Subcutaneous abdominal adipose tissue (tissue), 5 donors: ENCODE data around the gene NPLOC4.
"Not testable (repeated sequence)": the region's sequence is repeated elsewhere in the genome, so short reads cannot be mapped to it uniquely, and the experiment has no call there.

Source experiments
- H3K27ac ChIP-seq: one replicate; pipeline ENCODE4 v1.7.0; 2013; ENCODE audit warnings: low read depth, mild to moderate bottlenecking, inconsistent platforms, low read length, moderate library complexity
- H3K27me3 ChIP-seq, 5 donors: one replicate each; pipeline ENCODE4 v1.7.0; 2013; ENCODE audit warnings: low read length in 5 of 5, inconsistent platforms in 1 of 5; ENCODE audit not compliant: control insufficient read depth in 5 of 5, insufficient read depth in 4 of 5
- H3K36me3 ChIP-seq, 5 donors: one replicate each; pipeline ENCODE4 v1.7.0; 2013; ENCODE audit warnings: low read length in 5 of 5; ENCODE audit not compliant: control insufficient read depth in 5 of 5, insufficient read depth in 5 of 5
- H3K4me1 ChIP-seq, 5 donors: one replicate each; pipeline ENCODE4 v1.7.0; 2013; ENCODE audit warnings: low read length in 5 of 5, mild to moderate bottlenecking in 3 of 5, moderate library complexity in 1 of 5; ENCODE audit not compliant: control insufficient read depth in 5 of 5, insufficient read depth in 5 of 5
- H3K4me3 ChIP-seq, 5 donors: one replicate each; pipeline ENCODE4 v1.7.0; 2013; ENCODE audit warnings: low read length in 5 of 5, low read depth in 1 of 5
- H3K9ac ChIP-seq, 5 donors: one replicate each; pipeline ENCODE4 v1.7.0; 2013; ENCODE audit warnings: low read length in 5 of 5, mild to moderate bottlenecking in 4 of 5, moderate library complexity in 3 of 5
- H3K9me3 ChIP-seq, 5 donors: one replicate each; pipeline ENCODE4 v1.7.0; 2013; ENCODE audit warnings: low read length in 5 of 5; ENCODE audit not compliant: control insufficient read depth in 5 of 5
- donor health status: healthy.
- donor health status: healthy.
- donor health status: healthy.
- donor health status: healthy.
- donor health status: healthy.

The NPLOC4 gene

GRCh38 chr17:81638683-81639082 lies 1.8 kb upstream of the NPLOC4 start:
- H3K36me3 ChIP-seq = no peaks in the 10 kb centered on the region
- no peaks in the 10 kb centered on the region for H3K27me3 ChIP-seq
- H3K9me3 ChIP-seq = no peaks in the 10 kb centered on the region
- H3K27ac ChIP-seq = no peak overlapping the region
- H3K4me3 ChIP-seq = no peak overlapping the region
- H3K4me1 ChIP-seq = peaks cover 4 to 47% (median 26%) of the 10 kb centered on the region in 5 donors
- no peak overlapping the region for H3K9ac ChIP-seq

GRCh38 chr17:81635973-81636504 lies 873 bp downstream of the NPLOC4 start:
- Histone ChIP-seq H3K9ac (peak overlapping the region; percentile 95 to 100 (median 99)), H3K27ac (peak overlapping the region; percentile 99), H3K36me3 (peaks cover 0 to 4% (median 2%) of the 10 kb centered on the region in 5 donors), H3K4me3 (peak overlapping the region; percentile 71 to 96 (median 90)), H3K27me3 (no peaks in the 10 kb centered on the region), H3K9me3 (no peaks in the 10 kb centered on the region), H3K4me1 (peaks cover 4 to 39% (median 28%) of the 10 kb centered on the region in 5 donors)

- H3K9ac ChIP-seq = peak overlapping the region in 3 of 5 donors; percentile 99 to 100 (median 99)
- peak overlapping the region; percentile 33 to 96 (median 81) for H3K4me3 ChIP-seq
- H3K36me3 ChIP-seq = peaks cover 0 to 4% (median 2%) of the 10 kb centered on the region in 5 donors
- peak overlapping the region; percentile 99 for H3K27ac ChIP-seq
- H3K4me1 ChIP-seq = peaks cover 4 to 39% (median 28%) of the 10 kb centered on the region in 5 donors
- H3K27me3 ChIP-seq = no peaks in the 10 kb centered on the region
- H3K9me3 ChIP-seq = no peaks in the 10 kb centered on the region
Observed at GRCh38 chr17:81635431-81635830, 1.5 kb downstream of the NPLOC4 start.

- Histone ChIP-seq H3K4me1 (peaks cover 4 to 32% (median 24%) of the 10 kb centered on the region in 5 donors), H3K9ac (no peak overlapping the region), H3K9me3 (no peaks in the 10 kb centered on the region), H3K4me3 (no peak overlapping the region), H3K27ac (no peak overlapping the region), H3K27me3 (no peaks in the 10 kb centered on the region), H3K36me3 (peaks cover 11 to 38% (median 26%) of the 10 kb centered on the region in 5 donors)
Observed at GRCh38 chr17:81631482-81631881, 5.4 kb downstream of the NPLOC4 start.

GRCh38 chr17:81630274-81630673 lies 6.6 kb downstream of the NPLOC4 start:
- H3K27ac ChIP-seq = no peak overlapping the region
- no peaks in the 10 kb centered on the region for H3K27me3 ChIP-seq
- H3K4me1 ChIP-seq = peaks cover 0 to 20% (median 13%) of the 10 kb centered on the region in 5 donors
- peaks cover 11 to 49% (median 37%) of the 10 kb centered on the region in 5 donors for H3K36me3 ChIP-seq
- H3K4me3 ChIP-seq = no peak overlapping the region
- no peaks in the 10 kb centered on the region for H3K9me3 ChIP-seq
- H3K9ac ChIP-seq = no peak overlapping the region

- Histone ChIP-seq H3K27ac (peak overlapping the region; percentile 1), H3K27me3 (no peaks in the 10 kb centered on the region), H3K36me3 (peaks cover 0 to 69% (median 62%) of the 10 kb centered on the region in 5 donors), H3K4me3 (no peak overlapping the region), H3K9me3 (no peaks in the 10 kb centered on the region), H3K4me1 (peaks cover 4 to 15% (median 12%) of the 10 kb centered on the region in 5 donors), H3K9ac (peak overlapping the region in 1 of 5 donors; percentile 19)
Observed at GRCh38 chr17:81621494-81622130, 15.3 kb downstream of the NPLOC4 start.

GRCh38 chr17:81618307-81618706 lies 18.6 kb downstream of the NPLOC4 start:
- not testable (repeated sequence) for H3K27ac ChIP-seq, H3K9ac ChIP-seq, H3K9me3 ChIP-seq, H3K27me3 ChIP-seq, H3K4me3 ChIP-seq
- Histone ChIP-seq H3K4me1 (peaks cover 8 to 38% (median 33%) of the 10 kb centered on the region in 5 donors), H3K36me3 (peaks cover 0 to 56% (median 43%) of the 10 kb centered on the region in 5 donors)

- no peaks in the 10 kb centered on the region for H3K27me3 ChIP-seq
- H3K4me3 ChIP-seq = no peak overlapping the region
- peaks cover 0 to 62% (median 49%) of the 10 kb centered on the region in 5 donors for H3K36me3 ChIP-seq
- H3K9me3 ChIP-seq = no peaks in the 10 kb centered on the region
- H3K9ac ChIP-seq = no peak overlapping the region
- no peak overlapping the region for H3K27ac ChIP-seq
- peaks cover 8 to 35% (median 33%) of the 10 kb centered on the region in 5 donors for H3K4me1 ChIP-seq
Observed at GRCh38 chr17:81616877-81617276, 20.0 kb downstream of the NPLOC4 start.

- Histone ChIP-seq H3K9me3 (no peaks in the 10 kb centered on the region), H3K4me1 (peaks cover 4 to 25% (median 22%) of the 10 kb centered on the region in 5 donors), H3K9ac (peak overlapping the region in 1 of 5 donors; percentile 25), H3K4me3 (no peak overlapping the region), H3K27me3 (no peaks in the 10 kb centered on the region), H3K36me3 (peaks cover 0 to 52% (median 36%) of the 10 kb centered on the region in 5 donors), H3K27ac (peak overlapping the region; percentile 81)
Observed at GRCh38 chr17:81615401-81615930, 21.4 kb downstream of the NPLOC4 start.
